ENCODE measurements around the gene NOTCH3. TPM values are rescaled to one million over a fixed set of nuclear protein-coding genes. Genes with fewer than 3 reads are reported as not detected.

The NOTCH3 gene
- total RNA-seq, 1 donor from 2014 or later: 162 TPM

- Histone ChIP-seq H3K4me3 (ENCODE audit: insufficient read depth, low read depth, low read length) (peak overlapping the region; percentile 31), H3K9ac (ENCODE audit: low read length) (peak overlapping the region; percentile 89), H3K36me3 (ENCODE audit: insufficient read depth, low read length) (peaks cover 13% of the 10 kb centered on the region), H2AFZ (ENCODE audit: low read depth, low read length) (no peak overlapping the region), H3K4me1 (ENCODE audit: insufficient read depth, low read length) (peaks cover 59% of the 10 kb centered on the region), H3K9me3 (ENCODE audit: insufficient read depth, low read depth, low read length) (no peaks in the 10 kb centered on the region), H3K79me2 (ENCODE audit: insufficient read depth, low read length) (peaks cover 72% of the 10 kb centered on the region), H3K27me3 (ENCODE audit: insufficient read depth, low read length) (no peaks in the 10 kb centered on the region), H4K20me1 (ENCODE audit: insufficient read depth, low read length) (peaks cover 86% of the 10 kb centered on the region), H3K27ac (ENCODE audit: low read depth, low read length) (peak overlapping the region; percentile 99), H3K4me2 (ENCODE audit: low read length) (peak overlapping the region; percentile 84)
- no peaks in the 10 kb centered on the region for H3K9me3 Mint-ChIP-seq (ENCODE audit: unreplicated experiment)
- no peaks in the 10 kb centered on the region for H3K27me3 Mint-ChIP-seq (ENCODE audit: low read depth, unreplicated experiment)
- H3K4me3 Mint-ChIP-seq (ENCODE audit: unreplicated experiment): peak overlapping the region; percentile 34
- H3K36me3 Mint-ChIP-seq (ENCODE audit: low read depth, unreplicated experiment): peaks cover 13% of the 10 kb centered on the region
- TF ChIP-seq EZH2 (IDR thresholded peaks at IDR 0.05; ENCODE audit: insufficient read depth, low read length): no peak
- TF ChIP-seq, protein P1, sequence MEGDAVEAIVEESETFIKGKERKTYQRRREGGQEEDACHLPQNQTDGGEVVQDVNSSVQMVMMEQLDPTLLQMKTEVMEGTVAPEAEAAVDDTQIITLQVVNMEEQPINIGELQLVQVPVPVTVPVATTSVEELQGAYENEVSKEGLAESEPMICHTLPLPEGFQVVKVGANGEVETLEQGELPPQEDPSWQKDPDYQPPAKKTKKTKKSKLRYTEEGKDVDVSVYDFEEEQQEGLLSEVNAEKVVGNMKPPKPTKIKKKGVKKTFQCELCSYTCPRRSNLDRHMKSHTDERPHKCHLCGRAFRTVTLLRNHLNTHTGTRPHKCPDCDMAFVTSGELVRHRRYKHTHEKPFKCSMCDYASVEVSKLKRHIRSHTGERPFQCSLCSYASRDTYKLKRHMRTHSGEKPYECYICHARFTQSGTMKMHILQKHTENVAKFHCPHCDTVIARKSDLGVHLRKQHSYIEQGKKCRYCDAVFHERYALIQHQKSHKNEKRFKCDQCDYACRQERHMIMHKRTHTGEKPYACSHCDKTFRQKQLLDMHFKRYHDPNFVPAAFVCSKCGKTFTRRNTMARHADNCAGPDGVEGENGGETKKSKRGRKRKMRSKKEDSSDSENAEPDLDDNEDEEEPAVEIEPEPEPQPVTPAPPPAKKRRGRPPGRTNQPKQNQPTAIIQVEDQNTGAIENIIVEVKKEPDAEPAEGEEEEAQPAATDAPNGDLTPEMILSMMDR (IDR thresholded peaks at IDR 0.05; ENCODE audit: insufficient read depth, low read depth, low read length): no peak
- DNase-seq (ENCODE audit: low read depth) (peak; percentile 82), FAIRE-seq (peak; percentile 84)
- peak overlapping the region; percentile 94 for H3K27ac Mint-ChIP-seq (ENCODE audit: unreplicated experiment)
- H3K4me1 Mint-ChIP-seq (ENCODE audit: low read depth, unreplicated experiment): peaks cover 61% of the 10 kb centered on the region
Observed at GRCh38 chr19:15248648-15249527, 48.1 kb upstream of the NOTCH3 start.

- Mint-ChIP-seq H3K27me3 (ENCODE audit: low read depth, unreplicated experiment) (no peaks in the 10 kb centered on the region), H3K9me3 (ENCODE audit: unreplicated experiment) (no peaks in the 10 kb centered on the region), H3K4me1 (ENCODE audit: low read depth, unreplicated experiment) (peaks cover 65% of the 10 kb centered on the region), H3K36me3 (ENCODE audit: low read depth, unreplicated experiment) (peaks cover 13% of the 10 kb centered on the region), H3K4me3 (ENCODE audit: unreplicated experiment) (peak overlapping the region; percentile 34), H3K27ac (ENCODE audit: unreplicated experiment) (peak overlapping the region; percentile 94)
- Histone ChIP-seq H3K4me1 (ENCODE audit: insufficient read depth, low read length) (peaks cover 56% of the 10 kb centered on the region), H3K27ac (ENCODE audit: low read depth, low read length) (peak overlapping the region; percentile 99), H2AFZ (ENCODE audit: low read depth, low read length) (no peak overlapping the region), H3K79me2 (ENCODE audit: insufficient read depth, low read length) (peaks cover 68% of the 10 kb centered on the region), H3K9me3 (ENCODE audit: insufficient read depth, low read depth, low read length) (no peaks in the 10 kb centered on the region), H3K4me2 (ENCODE audit: low read length) (peak overlapping the region; percentile 84), H4K20me1 (ENCODE audit: insufficient read depth, low read length) (peaks cover 84% of the 10 kb centered on the region), H3K27me3 (ENCODE audit: insufficient read depth, low read length) (no peaks in the 10 kb centered on the region), H3K9ac (ENCODE audit: low read length) (peak overlapping the region; percentile 89), H3K4me3 (ENCODE audit: insufficient read depth, low read depth, low read length) (no peak overlapping the region), H3K36me3 (ENCODE audit: insufficient read depth, low read length) (peaks cover 15% of the 10 kb centered on the region)
- DNase-seq (ENCODE audit: low read depth): no peak
- no peak for FAIRE-seq
- TF ChIP-seq EZH2 (IDR thresholded peaks at IDR 0.05; ENCODE audit: insufficient read depth, low read length): no peak
- TF ChIP-seq, protein P1 (IDR thresholded peaks at IDR 0.05; ENCODE audit: insufficient read depth, low read depth, low read length): no peak
Observed at GRCh38 chr19:15248106-15248505, 47.3 kb upstream of the NOTCH3 start.

Measured in astrocyte (in vitro differentiated cells and primary cell).